AG09319 (cell line): ENCODE data around the gene EPGN.
"Not testable (repeated sequence)": the region's sequence is repeated elsewhere in the genome, so short reads cannot be mapped to it uniquely, and the experiment has no call there.

Experiments
- DNase-seq: peaks from one replicate; pipeline ENCODE4 v3.0.0-alpha.2; 2010; ENCODE audit warnings: low read depth; ENCODE audit errors: extremely low read depth
- TF ChIP-seq, protein P1 (sequence below): IDR thresholded peaks from 2 replicates; pipeline ENCODE4 v1.5.1; 2011; ENCODE audit warnings: low read depth, mild to moderate bottlenecking, inconsistent platforms, low read length, moderate library complexity

The EPGN gene

DNA sequence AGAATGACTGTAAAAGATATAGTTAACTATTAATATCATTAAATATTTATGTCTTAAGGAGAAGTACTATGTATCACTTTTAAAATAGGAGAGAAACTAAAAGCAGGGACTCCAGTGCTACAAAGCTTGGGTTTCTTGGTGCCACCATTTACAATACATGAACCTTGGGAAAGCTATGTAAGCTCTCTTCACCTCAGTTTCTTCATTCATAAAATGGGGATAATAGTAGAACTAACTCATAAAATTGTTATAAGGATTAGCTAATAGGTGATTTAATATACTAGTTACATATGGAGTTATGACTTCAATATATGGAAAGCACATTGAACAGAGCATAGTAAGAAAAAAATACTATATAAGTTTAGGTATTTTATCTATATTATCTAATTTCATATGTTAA is 23.7 kb downstream of the EPGN start:
- TF ChIP-seq, protein P1, sequence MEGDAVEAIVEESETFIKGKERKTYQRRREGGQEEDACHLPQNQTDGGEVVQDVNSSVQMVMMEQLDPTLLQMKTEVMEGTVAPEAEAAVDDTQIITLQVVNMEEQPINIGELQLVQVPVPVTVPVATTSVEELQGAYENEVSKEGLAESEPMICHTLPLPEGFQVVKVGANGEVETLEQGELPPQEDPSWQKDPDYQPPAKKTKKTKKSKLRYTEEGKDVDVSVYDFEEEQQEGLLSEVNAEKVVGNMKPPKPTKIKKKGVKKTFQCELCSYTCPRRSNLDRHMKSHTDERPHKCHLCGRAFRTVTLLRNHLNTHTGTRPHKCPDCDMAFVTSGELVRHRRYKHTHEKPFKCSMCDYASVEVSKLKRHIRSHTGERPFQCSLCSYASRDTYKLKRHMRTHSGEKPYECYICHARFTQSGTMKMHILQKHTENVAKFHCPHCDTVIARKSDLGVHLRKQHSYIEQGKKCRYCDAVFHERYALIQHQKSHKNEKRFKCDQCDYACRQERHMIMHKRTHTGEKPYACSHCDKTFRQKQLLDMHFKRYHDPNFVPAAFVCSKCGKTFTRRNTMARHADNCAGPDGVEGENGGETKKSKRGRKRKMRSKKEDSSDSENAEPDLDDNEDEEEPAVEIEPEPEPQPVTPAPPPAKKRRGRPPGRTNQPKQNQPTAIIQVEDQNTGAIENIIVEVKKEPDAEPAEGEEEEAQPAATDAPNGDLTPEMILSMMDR: no peak
- no peak for DNase-seq

DNA sequence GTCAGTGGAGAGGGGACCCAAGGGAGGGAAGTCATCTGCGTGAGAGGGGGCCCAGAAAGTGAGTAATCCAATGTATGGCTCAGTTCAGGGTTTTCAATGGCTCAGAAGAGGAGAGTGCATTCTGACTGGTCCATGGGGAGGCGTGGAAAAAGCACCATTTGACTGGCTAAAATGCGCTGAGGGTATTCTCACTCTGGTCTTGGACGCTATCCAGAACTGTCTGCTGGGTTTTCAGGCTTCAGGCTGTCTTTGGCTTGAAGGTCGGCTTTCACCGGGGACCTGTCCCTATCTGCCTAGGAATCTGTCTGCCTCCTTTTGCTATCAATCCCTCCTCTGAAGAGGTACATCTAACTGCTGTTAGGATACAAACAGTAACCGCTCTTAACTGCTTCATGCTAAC is 26.4 kb downstream of the EPGN start:
- TF ChIP-seq, protein P1: no peak
- no peak for DNase-seq

DNA sequence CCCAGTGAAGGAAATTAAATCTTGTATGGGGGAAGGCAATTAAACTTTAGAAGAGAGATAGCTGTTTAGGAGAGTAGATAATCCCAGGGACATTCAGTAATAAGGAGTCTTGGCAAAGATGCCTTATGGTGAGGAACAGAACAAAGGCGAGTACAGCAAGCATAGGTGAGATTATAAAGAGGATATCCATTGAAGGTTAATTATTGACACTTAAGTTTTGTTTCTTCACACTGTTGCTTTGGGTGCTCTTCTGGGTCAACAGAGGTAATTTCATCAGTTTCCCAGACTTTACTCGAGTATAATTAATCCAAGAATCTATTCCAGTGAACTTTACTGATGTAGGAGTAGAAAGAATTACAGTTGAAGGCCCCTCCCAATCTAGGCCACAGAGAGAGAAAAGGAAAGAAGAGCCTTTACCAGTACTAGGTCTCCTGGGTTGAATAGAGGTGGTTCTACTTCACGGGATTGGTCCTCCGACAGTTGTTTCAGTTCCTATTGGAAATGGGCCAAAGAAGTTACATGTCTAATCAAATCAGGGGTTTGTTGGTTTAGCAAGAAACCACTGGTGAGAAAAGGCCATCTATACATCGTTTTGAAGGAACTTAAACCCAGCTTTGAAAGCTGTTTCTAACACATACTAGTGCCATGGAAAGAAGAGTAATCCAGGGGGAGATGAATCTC is 27.2 kb downstream of the EPGN start:
- DNase-seq: no peak
- TF ChIP-seq, protein P1: no peak

DNA sequence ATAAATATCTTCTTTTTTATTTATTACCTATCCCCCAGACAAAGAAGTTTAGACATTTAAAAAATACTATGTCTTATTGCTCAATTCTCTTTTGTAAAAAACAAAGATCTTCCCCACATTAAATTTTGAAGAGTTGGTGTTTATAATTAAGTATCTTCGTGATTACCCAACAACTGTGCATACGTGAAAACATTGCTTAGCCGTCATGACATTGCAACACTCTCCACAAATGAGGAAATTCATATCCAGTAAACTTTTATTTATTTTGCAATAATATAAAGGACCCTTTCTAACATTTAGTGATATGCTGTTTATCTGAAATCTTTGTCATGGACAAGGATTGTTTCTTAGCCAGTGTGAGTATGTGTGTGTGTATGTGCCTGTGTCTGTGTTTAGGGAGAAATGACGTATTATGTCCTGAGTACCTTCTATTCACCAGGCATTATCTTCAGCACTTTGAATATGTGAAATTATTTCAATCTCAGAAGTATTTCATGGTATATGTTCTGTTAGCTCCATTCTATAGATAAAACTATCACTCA is 30.6 kb downstream of the EPGN start:
- TF ChIP-seq, protein P1: no peak
- DNase-seq: no peak

DNA sequence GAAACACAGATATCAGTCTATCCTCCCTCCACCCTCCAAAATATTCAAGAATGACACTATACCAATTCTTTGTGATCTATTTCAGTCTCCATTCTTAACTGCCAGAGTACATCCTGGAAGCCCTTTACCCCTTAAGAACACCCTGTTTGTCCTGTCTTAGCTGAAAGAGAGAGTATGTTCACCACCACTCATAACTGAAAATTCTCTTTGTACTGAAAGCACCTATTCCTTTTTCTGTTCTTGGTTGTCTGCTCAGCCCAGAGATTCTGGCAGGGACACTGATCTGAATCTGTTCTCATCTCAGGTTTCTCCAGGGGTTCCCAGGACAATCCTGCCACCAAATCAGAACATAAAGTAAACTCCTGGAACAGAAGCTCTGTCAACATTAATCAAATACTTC is 31.2 kb downstream of the EPGN start:
- TF ChIP-seq, protein P1: no peak
- DNase-seq: no peak

DNA sequence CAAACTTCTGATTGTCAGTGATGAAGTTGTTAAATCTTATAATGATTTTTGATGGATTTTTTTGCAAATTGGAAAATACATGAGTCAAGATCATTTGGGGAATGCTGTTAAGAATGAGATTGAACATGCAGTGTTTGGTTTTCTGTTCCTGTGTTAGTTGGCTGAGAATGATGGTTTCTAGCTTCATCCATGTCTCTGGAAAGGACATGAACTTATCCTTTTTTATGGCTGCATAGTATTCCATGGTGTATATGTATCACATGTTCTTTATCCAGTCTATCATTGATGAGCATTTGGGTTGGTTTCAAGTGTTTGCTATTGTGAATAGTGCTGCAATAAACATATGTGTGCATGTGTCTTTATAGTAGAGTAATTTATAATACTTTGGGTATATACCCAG is 32.2 kb downstream of the EPGN start:
- not testable (repeated sequence) for DNase-seq

DNA sequence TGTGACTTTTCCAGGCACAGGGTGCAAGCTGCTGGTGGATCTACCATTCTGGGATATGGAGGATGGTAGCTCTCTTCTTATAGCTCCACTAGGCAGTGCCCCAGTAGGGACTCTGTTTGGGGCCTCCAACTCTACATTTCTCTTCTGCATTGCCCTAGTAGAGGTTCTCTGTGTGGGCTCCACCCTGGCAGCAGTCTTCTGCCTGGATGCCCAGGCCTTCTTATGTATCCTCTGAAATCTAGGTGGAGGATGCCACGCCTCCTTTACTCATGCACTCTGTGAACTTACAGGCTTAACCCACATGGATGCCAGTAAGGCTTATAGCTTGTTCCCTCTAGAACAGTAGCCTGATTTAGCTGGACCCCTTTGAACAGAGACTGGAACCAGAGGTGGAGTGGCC is 35.8 kb downstream of the EPGN start:
- no peak for DNase-seq
- TF ChIP-seq, protein P1: no peak

DNA sequence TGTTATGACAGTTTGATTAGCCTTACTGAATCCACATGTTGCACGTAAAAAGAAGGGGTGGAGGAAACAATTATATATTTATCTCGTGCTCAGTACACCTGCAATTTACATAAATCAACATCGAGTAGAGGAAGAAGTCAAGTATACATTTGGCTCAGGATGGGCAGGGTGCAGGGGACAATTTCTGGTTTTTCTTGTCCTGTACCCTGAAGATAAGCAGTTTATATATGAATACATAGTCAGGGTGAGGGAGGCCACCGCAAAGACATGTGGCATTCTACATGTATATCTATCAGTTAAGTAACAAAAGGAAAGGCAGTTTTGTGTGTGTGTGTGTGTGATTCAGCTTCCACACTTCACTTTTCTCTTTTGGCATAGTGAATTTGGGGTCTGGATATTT is 45.6 kb downstream of the EPGN start:
- TF ChIP-seq, protein P1: no peak
- no peak for DNase-seq
